Glutamatergic neuron (in vitro differentiated cells): ENCODE measurements around the gene TDRD1. TPM values are rescaled to one million over a fixed set of nuclear protein-coding genes. Genes with fewer than 3 reads are reported as not detected.

ENCODE experiments used
- DNase-seq: peaks from one replicate; pipeline ENCODE4 v3.0.0; 2022
- H3K27ac Mint-ChIP-seq: one replicate; pipeline ENCODE4 v1.8.0; 2020; ENCODE audit warnings: mild to moderate bottlenecking, mixed read lengths, inconsistent platforms; ENCODE audit not compliant: unreplicated experiment
- H3K27me3 Mint-ChIP-seq: one replicate; pipeline ENCODE4 v1.8.0; 2020; ENCODE audit warnings: mild to moderate bottlenecking, moderate library complexity, mixed read lengths, inconsistent platforms; ENCODE audit not compliant: unreplicated experiment
- H3K36me3 Mint-ChIP-seq: one replicate; pipeline ENCODE4 v1.8.0; 2020; ENCODE audit warnings: mild to moderate bottlenecking, mixed read lengths, inconsistent platforms; ENCODE audit not compliant: unreplicated experiment
- H3K4me1 Mint-ChIP-seq: one replicate; pipeline ENCODE4 v1.8.0; 2020; ENCODE audit warnings: mild to moderate bottlenecking, low read depth, mixed read lengths, inconsistent platforms; ENCODE audit not compliant: unreplicated experiment
- H3K4me3 Mint-ChIP-seq: one replicate; pipeline ENCODE4 v1.8.0; 2020; ENCODE audit warnings: mild to moderate bottlenecking, mixed read lengths, inconsistent platforms; ENCODE audit not compliant: unreplicated experiment
- H3K9me3 Mint-ChIP-seq: one replicate; pipeline ENCODE4 v1.8.0; 2020; ENCODE audit warnings: mild to moderate bottlenecking, moderate library complexity, mixed read lengths, inconsistent platforms; ENCODE audit not compliant: unreplicated experiment
- total RNA-seq: library from RNA; stranded (reverse); fragmentation: NEBNext Ultra II Directional; extraction: Animal tissue kit (Norgen Biotek cat#: 25700); gene quantifications from one replicate; pipeline ENCODE4 v1.2.1, GENCODE V29; 2021; ENCODE audit not compliant: unreplicated experiment
- TF ChIP-seq, protein P1 (sequence below): fragments of 200-600 bp; sonication (generic); IDR thresholded peaks from one replicate; pipeline ENCODE4 v1.5.0; 2021; ENCODE audit not compliant: partially characterized antibody, unreplicated experiment

TDRD1 gene
- total RNA-seq, 1 donor from 2014 or later = not detected

DNA sequence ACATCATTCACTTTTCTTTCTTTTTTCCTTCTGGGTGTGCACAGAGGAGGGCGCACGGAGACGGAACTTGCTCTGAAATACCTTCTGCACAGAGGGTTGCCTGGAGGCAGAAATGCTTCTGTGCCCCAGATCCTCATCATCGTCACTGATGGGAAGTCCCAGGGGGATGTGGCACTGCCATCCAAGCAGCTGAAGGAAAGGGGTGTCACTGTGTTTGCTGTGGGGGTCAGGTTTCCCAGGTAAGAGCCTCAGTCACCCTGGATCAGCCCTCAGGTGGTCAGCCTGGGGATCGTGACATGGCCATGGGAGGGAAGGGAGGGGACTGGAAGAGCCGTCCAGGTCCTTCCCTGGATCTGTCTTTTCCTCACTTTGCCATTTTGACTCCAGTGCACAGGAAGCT is 93.5 kb downstream of the TDRD1 start:
- Mint-ChIP-seq H3K27ac (no peak overlapping the region), H3K4me3 (no peak overlapping the region), H3K4me1 (no peaks in the 10 kb centered on the region), H3K9me3 (peaks cover 1% of the 10 kb centered on the region), H3K36me3 (no peaks in the 10 kb centered on the region), H3K27me3 (peaks cover 7% of the 10 kb centered on the region)
- no peak for DNase-seq
- TF ChIP-seq, protein P1, sequence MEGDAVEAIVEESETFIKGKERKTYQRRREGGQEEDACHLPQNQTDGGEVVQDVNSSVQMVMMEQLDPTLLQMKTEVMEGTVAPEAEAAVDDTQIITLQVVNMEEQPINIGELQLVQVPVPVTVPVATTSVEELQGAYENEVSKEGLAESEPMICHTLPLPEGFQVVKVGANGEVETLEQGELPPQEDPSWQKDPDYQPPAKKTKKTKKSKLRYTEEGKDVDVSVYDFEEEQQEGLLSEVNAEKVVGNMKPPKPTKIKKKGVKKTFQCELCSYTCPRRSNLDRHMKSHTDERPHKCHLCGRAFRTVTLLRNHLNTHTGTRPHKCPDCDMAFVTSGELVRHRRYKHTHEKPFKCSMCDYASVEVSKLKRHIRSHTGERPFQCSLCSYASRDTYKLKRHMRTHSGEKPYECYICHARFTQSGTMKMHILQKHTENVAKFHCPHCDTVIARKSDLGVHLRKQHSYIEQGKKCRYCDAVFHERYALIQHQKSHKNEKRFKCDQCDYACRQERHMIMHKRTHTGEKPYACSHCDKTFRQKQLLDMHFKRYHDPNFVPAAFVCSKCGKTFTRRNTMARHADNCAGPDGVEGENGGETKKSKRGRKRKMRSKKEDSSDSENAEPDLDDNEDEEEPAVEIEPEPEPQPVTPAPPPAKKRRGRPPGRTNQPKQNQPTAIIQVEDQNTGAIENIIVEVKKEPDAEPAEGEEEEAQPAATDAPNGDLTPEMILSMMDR = no peak

DNA sequence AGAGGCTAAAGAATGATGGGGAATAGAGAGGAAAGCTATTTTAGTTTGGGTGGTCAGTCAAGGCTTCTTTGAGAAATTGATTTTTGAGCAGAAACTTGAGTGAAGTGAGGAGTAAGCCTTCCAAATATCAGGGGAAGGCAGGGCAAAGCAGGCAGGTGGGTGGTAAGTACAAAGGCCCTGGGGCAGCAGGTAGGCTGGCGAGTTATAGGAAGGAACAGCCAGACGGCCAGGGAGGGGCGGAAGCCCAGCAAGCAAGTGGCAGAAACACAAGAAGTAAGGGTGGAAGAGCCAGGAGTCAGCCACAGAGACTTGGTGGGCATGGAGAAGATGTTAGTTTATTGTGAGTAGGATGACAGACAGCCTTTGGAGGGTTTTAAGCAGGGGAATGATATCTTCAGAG is 94.8 kb downstream of the TDRD1 start:
- H3K4me1 Mint-ChIP-seq = no peaks in the 10 kb centered on the region
- H3K27ac Mint-ChIP-seq = no peak overlapping the region
- no peak for DNase-seq
- no peak overlapping the region for H3K4me3 Mint-ChIP-seq
- peaks cover 1% of the 10 kb centered on the region for H3K9me3 Mint-ChIP-seq
- H3K36me3 Mint-ChIP-seq = no peaks in the 10 kb centered on the region
- H3K27me3 Mint-ChIP-seq = peaks cover 9% of the 10 kb centered on the region
- TF ChIP-seq, protein P1 = no peak

DNA sequence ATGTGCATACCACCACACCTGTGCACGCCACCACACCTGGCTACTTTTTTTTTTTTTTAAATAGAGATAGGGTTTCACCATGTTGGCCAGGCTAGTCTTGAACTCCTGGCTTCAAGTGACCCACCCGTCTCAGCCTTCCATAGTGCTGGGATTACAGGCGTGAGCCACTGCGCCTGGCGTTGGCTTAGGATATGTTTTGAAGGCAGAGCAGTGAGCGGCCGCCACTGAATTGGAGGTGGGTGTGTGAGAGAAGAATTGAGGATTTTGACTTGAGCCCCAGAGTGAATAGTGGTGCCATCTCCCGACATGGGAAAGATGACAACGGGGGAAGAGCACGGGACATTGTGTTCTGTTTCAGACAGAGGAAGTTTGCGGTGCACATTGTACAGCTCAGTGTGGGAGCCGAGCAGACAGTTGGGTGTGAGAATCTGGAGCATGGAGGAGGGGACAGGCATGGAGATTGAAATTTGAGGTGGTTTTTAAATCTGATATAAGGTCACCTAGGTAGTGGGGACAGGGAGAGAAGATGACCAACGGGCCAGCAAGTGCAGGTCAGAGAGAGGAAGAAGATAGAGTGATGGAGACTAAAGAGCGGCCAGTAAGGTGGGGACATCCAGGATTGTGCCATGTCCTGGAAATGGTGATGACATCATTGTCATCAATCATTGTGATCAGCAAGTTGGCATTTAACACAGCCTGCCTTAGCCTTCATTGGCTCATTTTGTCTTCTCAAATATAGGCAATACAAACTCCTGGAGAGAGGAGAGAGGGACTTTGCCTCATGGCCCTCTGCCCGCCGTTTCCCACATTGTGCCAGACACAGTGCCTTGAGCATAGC is 95.7 kb downstream of the TDRD1 start:
- TF ChIP-seq, protein P1 = no peak
- H3K27me3 Mint-ChIP-seq = peaks cover 9% of the 10 kb centered on the region
- no peak for DNase-seq

DNA sequence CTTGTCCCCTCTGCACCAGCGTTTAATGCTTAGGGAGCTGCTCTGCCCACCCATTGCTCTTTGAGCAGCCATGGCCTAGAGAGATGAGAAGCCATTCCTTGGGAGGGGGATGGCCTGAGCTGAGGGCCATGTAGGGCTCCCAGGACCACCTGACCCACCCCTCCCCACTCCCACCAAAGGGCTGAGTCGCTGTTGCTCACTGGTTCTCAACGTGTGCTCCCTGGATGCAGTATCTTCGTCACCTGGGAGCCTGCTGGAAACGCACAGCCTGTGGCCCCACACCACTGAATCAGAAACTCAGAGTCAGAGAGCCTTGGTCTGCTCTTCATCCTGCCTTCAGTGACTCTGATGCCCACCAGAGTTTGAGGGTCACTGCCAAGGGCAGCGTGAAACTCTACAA is 96.9 kb downstream of the TDRD1 start:
- DNase-seq = no peak
- TF ChIP-seq, protein P1 = no peak
- no peaks in the 10 kb centered on the region for H3K36me3 Mint-ChIP-seq
- H3K27ac Mint-ChIP-seq = no peak overlapping the region
- H3K27me3 Mint-ChIP-seq = peaks cover 9% of the 10 kb centered on the region
- H3K9me3 Mint-ChIP-seq = peaks cover 1% of the 10 kb centered on the region
- no peaks in the 10 kb centered on the region for H3K4me1 Mint-ChIP-seq
- H3K4me3 Mint-ChIP-seq = no peak overlapping the region

More for the DNA sequence above, 95.7 kb downstream of the TDRD1 start:
- Mint-ChIP-seq H3K9me3 (peaks cover 1% of the 10 kb centered on the region), H3K36me3 (no peaks in the 10 kb centered on the region), H3K27ac (no peak overlapping the region), H3K4me3 (no peak overlapping the region), H3K4me1 (no peaks in the 10 kb centered on the region)

DNA sequence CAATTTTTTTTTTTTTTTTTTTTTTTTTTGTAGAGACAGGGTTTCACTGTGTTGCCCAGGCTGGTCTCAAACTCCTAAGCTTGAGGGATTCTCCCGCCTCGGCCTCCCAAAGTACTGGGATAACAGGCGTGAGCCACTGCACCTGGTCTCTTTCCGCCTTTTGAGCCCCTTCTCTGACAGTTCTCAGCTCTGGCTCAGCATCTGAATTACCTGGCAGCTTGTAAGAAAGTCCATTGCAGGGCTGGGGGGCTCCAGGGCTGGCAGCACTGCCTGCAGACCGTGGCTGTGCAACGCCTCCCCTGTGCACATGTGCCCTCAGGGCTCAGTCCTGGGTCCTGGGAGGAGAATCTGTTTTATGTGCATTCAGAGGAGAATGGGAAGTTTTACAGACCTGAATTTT is 97.5 kb downstream of the TDRD1 start:
- no peaks in the 10 kb centered on the region for H3K36me3 Mint-ChIP-seq
- H3K4me1 Mint-ChIP-seq = no peaks in the 10 kb centered on the region
- H3K4me3 Mint-ChIP-seq = no peak overlapping the region
- peaks cover 1% of the 10 kb centered on the region for H3K9me3 Mint-ChIP-seq
- no peak for DNase-seq
- H3K27ac Mint-ChIP-seq = no peak overlapping the region
- peaks cover 9% of the 10 kb centered on the region for H3K27me3 Mint-ChIP-seq
- TF ChIP-seq, protein P1 = no peak
